HCT116 (cell line): ENCODE data around the gene FBXO42. TPM values are rescaled to one million over a fixed set of nuclear protein-coding genes. Genes with fewer than 3 reads are reported as not detected.

Experiments
- ATAC-seq: fragments of 200-7000 bp; cut with Tn5 transposase; 2 replicates; pipeline ENCODE4 v1.9.1; 2020; ENCODE audit warnings: mild to moderate bottlenecking, moderate library complexity
- BruUV-seq: library from RNA; stranded (reverse); fragments of 400-500 nt; replicated peaks from 2 replicates; lab custom pipeline; 2021; lab: Mats Ljungman, UMichigan
- CTCF ChIA-PET: fragments of 300-600 bp; sonication (Branson Sonifier 250); formaldehyde crosslinking; loops from one replicate; lab custom pipeline; 2021; ENCODE audit warnings: antibody characterized with exemption; lab: Charles Lee
- POLR2A ChIA-PET: fragments of 300-600, 350-600 bp; sonication (Branson Sonifier 250); formaldehyde crosslinking; loops from one replicate; lab custom pipeline; 2021; ENCODE audit warnings: antibody characterized with exemption; lab: Charles Lee
- RAD21 ChIA-PET, 2 experiments: fragments of 300-600 bp; sonication (Branson Sonifier 250); formaldehyde crosslinking; loops; one replicate each; lab custom pipeline; 2023; ENCODE audit warnings: low total read pairs in 2 of 2; ENCODE audit not compliant: uncharacterized antibody in 2 of 2, unreplicated experiment in 2 of 2, low non-redundant PET in 1 of 2; lab: Charles Lee
- DNase-seq: peaks from one replicate; pipeline ENCODE4 v3.0.0-alpha.2; 2010; ENCODE audit warnings: low read depth, low spot score
- H2AFZ ChIP-seq: fragments of 200-600 bp; shearing (Covaris generic), sonication (generic); 2 replicates; pipeline ENCODE4 v1.6.1; 2017; ENCODE audit warnings: low read depth, mixed run types, mixed read lengths, antibody characterized with exemption, low read length; ENCODE audit not compliant: poor library complexity, severe bottlenecking
- H3K27ac ChIP-seq: 2 replicates; pipeline ENCODE4 v1.5.1; 2012; ENCODE audit warnings: low read depth, low read length
- H3K27me3 ChIP-seq: fragments of 200-600 bp; sonication (generic); 2 replicates; pipeline ENCODE4 v1.6.1; 2016; ENCODE audit warnings: mixed run types, low read length, mixed read lengths; ENCODE audit not compliant: insufficient read depth
- H3K36me3 ChIP-seq, 2 experiments: fragments of 200-500 bp in 1 of 2; fragments of 200-600 bp in 1 of 2; sonication (Bioruptor generic) in 1 of 2; sonication (generic) in 1 of 2; 2 replicates each; pipeline versions ENCODE4 v1.5.1 to v1.6.1; 2014 to 2016; ENCODE audit warnings: low read length in 2 of 2, inconsistent platforms in 1 of 2, mixed read lengths in 1 of 2, mixed run types in 1 of 2; ENCODE audit not compliant: insufficient read depth in 2 of 2, control insufficient read depth in 1 of 2
- H3K4me1 ChIP-seq, 2 experiments: fragments of 200-600 bp in 1 of 2; sonication (generic) in 1 of 2; 2 replicates each; pipeline versions ENCODE4 v1.5.1 to v1.6.1; 2012 to 2017; ENCODE audit warnings: low read length in 2 of 2, inconsistent platforms in 1 of 2, mild to moderate bottlenecking in 1 of 2, mixed read lengths in 1 of 2, mixed run types in 1 of 2, moderate library complexity in 1 of 2; ENCODE audit not compliant: insufficient read depth in 2 of 2, control insufficient read depth in 1 of 2
- H3K4me2 ChIP-seq: fragments of 200-600 bp; sonication (generic); 2 replicates; pipeline ENCODE4 v1.6.1; 2017; ENCODE audit warnings: mixed run types, low read length, mixed read lengths
- H3K4me3 ChIP-seq, 2 experiments: fragments of 200-600 bp in 1 of 2; sonication (generic) in 1 of 2; replicated peaks in 1 of 2; 2 replicates each; pipeline ENCODE4 v1.5.1; 2011 to 2016; ENCODE audit warnings: low read length in 2 of 2, control low read depth in 1 of 2, low read depth in 1 of 2, mild to moderate bottlenecking in 1 of 2, mixed read lengths in 1 of 2, mixed run types in 1 of 2
- H3K79me2 ChIP-seq: fragments of 200-600 bp; sonication (generic); 2 replicates; pipeline ENCODE4 v1.6.1; 2017; ENCODE audit warnings: mild to moderate bottlenecking, mixed run types, low read length, moderate library complexity, mixed read lengths; ENCODE audit not compliant: insufficient read depth
- H3K9ac ChIP-seq: fragments of 200-600 bp; sonication (generic); 2 replicates; pipeline ENCODE4 v1.6.1; 2016; ENCODE audit warnings: low read length, mixed read lengths
- H3K9me2 ChIP-seq: fragments of 200-600 bp; sonication (generic), shearing (Covaris generic); 2 replicates; pipeline ENCODE4 v1.6.1; 2017; ENCODE audit warnings: mixed run types, mild to moderate bottlenecking, moderate library complexity; ENCODE audit not compliant: insufficient read depth
- H3K9me3 ChIP-seq, 2 experiments: fragments of 200-500 bp in 1 of 2; fragments of 200-600 bp in 1 of 2; sonication (Bioruptor generic) in 1 of 2; sonication (generic) in 1 of 2; 2 replicates each; pipeline ENCODE4 v1.6.1; 2014 to 2017; ENCODE audit warnings: low read length in 2 of 2, mixed read lengths in 2 of 2, inconsistent platforms in 1 of 2, low read depth in 1 of 2, mild to moderate bottlenecking in 1 of 2, mixed run types in 1 of 2, moderate library complexity in 1 of 2; ENCODE audit not compliant: control insufficient read depth in 1 of 2, insufficient read depth in 1 of 2
- H4K20me1 ChIP-seq: fragments of 200-600 bp; sonication (generic), shearing (Covaris generic); 2 replicates; pipeline ENCODE4 v1.6.1; 2017; ENCODE audit warnings: mixed run types, mild to moderate bottlenecking, moderate library complexity; ENCODE audit not compliant: insufficient read depth
- CBX3 ChIP-seq: IDR thresholded peaks from 2 replicates; pipeline ENCODE4 v1.6.1; 2012; ENCODE audit warnings: low read depth
- CEBPB ChIP-seq: IDR thresholded peaks from 2 replicates; pipeline ENCODE4 v1.6.1; 2012; ENCODE audit warnings: low read depth
- EGR1 ChIP-seq: IDR thresholded peaks from 2 replicates; pipeline ENCODE4 v1.6.1; 2012; ENCODE audit warnings: low read depth
- ELF1 ChIP-seq: IDR thresholded peaks from 2 replicates; pipeline ENCODE4 v1.6.1; 2012; ENCODE audit warnings: low read depth, borderline replicate concordance
- EZH2phosphoT487 ChIP-seq: fragments of 200-600 bp; IDR thresholded peaks from 2 replicates; pipeline ENCODE4 v1.6.1; 2018; ENCODE audit warnings: antibody characterized with exemption, borderline replicate concordance
- JUND ChIP-seq: IDR thresholded peaks from 2 replicates; pipeline ENCODE4 v1.6.1; 2012
- POLR2A ChIP-seq: IDR thresholded peaks from 2 replicates; pipeline ENCODE4 v1.7.0; 2011; ENCODE audit warnings: borderline replicate concordance; ENCODE audit not compliant: insufficient read depth, insufficient read length; ENCODE audit errors: extremely low read depth
- SIN3A ChIP-seq: IDR thresholded peaks from 2 replicates; pipeline ENCODE4 v1.6.1; 2012; ENCODE audit warnings: low read depth
- SP1 ChIP-seq: IDR thresholded peaks from 2 replicates; pipeline ENCODE4 v1.6.1; 2012; ENCODE audit warnings: low read depth
- TCF7L2 ChIP-seq: IDR thresholded peaks from 2 replicates; pipeline ENCODE4 v1.7.0; 2011; ENCODE audit warnings: borderline replicate concordance, inconsistent platforms; ENCODE audit not compliant: insufficient read depth, insufficient read length; ENCODE audit errors: extremely low read depth
- YY1 ChIP-seq: IDR thresholded peaks from 2 replicates; pipeline ENCODE4 v1.6.1; 2011; ENCODE audit warnings: low read length, low read depth, moderate library complexity, mild to moderate bottlenecking; ENCODE audit not compliant: insufficient replicate concordance; ENCODE audit errors: extremely low read depth
- ZFX ChIP-seq: fragments of 450-650 bp; IDR thresholded peaks from 2 replicates; pipeline ENCODE4 v1.6.1; 2017
- ZNF274 ChIP-seq: fragments of 200-500 bp; sonication (Bioruptor generic); IDR thresholded peaks from 2 replicates; pipeline ENCODE4 v1.6.1; 2014; ENCODE audit warnings: mild to moderate bottlenecking, low read depth, low read length, inconsistent platforms
- intact Hi-C: fragments of 100-400 bp; cut with micrococcal nuclease; formaldehyde crosslinking; loops from 2 replicates; pipeline ENCODE4 v1.10.0; 2022
- total RNA-seq: library from RNA; stranded (reverse); gene quantifications from one replicate; pipeline ENCODE4 v1.2.1, GENCODE V29; 2021; ENCODE audit not compliant: unreplicated experiment
- TF ChIP-seq, protein P1 (sequence below), 3 experiments: fragments of 200-600 bp in 1 of 3; sonication (generic) in 1 of 3; IDR thresholded peaks in 2 of 3; conservative IDR thresholded peaks in 1 of 3; 2 replicates each; pipeline ENCODE4 v1.5.1; 2012 to 2017; ENCODE audit warnings: low read depth in 2 of 3, low read length in 2 of 3, antibody characterized with exemption in 1 of 3, borderline replicate concordance in 1 of 3, control low read depth in 1 of 3, mild to moderate bottlenecking in 1 of 3, mixed read lengths in 1 of 3, mixed run types in 1 of 3, moderate library complexity in 1 of 3; ENCODE audit not compliant: insufficient read depth in 1 of 3

Gene FBXO42
- total RNA-seq, 1 experiment from 2014 or later = 20.6 TPM

DNA sequence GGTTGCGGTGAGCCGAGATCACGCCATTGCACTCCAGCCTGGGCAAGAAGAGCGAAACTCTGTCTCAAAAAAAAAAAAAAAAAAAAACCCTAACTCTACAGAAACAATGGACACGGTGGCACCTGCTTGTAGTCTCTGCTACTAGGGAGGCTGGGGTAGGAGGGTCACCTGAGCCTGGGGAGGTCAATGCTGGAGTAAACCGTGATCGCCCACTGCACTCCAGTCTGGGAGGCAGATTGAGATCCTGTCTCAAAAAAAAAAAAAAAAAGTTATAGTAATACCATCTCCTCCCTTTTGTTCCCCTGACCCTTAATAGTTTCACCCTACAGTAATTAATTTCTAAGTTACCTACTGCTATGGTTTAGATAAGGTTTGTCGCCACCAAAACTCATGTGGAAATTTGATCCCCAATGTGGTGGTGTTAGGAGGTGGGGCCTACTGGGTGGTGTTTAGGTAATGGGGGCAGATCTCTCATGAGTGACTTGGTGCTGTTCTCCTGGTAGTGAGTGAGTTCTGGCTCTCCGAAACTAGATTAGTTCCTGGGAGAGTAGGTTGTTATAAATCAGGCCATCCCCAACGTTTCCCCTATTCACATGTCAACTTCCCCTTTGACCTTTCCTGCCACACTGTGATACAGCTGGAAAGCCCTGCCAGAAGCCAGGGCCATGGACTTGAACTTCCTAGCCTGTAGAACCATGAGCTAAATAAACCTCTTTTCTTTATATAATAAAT lies 9.8 kb downstream of the FBXO42 start:
- H3K36me3 ChIP-seq = no peaks in the 10 kb centered on the region
- ChIA-PET CTCF (no interaction called here), RAD21 (no interaction called here), POLR2A (no interaction called here)
- ATAC-seq (no peak), DNase-seq (no peak)
- intact Hi-C loops = no loop called here
- no peak overlapping the region for H3K4me3 ChIP-seq
- H3K27me3 ChIP-seq = no peaks in the 10 kb centered on the region
- H4K20me1 ChIP-seq = no peaks in the 10 kb centered on the region
- H3K9me2 ChIP-seq = no peaks in the 10 kb centered on the region
- H3K27ac ChIP-seq = no peak overlapping the region
- H3K79me2 ChIP-seq = peaks cover 59% of the 10 kb centered on the region
- BruUV-seq = no TSS peak
- H2AFZ ChIP-seq = no peak overlapping the region
- no peak overlapping the region for H3K4me2 ChIP-seq
- no peak overlapping the region for H3K9ac ChIP-seq
- no peaks in the 10 kb centered on the region for H3K9me3 ChIP-seq
- no peak for TF ChIP-seq CEBPB
- no peak for TF ChIP-seq EGR1
- no peak for TF ChIP-seq POLR2A
- no peak for TF ChIP-seq YY1
- no peak for TF ChIP-seq ELF1
- TF ChIP-seq SIN3A = no peak
- TF ChIP-seq CBX3 = no peak
- TF ChIP-seq EZH2phosphoT487 = no peak
- no peak for TF ChIP-seq ZNF274
- no peak for TF ChIP-seq JUND
- no peak for TF ChIP-seq TCF7L2
- TF ChIP-seq ZFX = no peak
- TF ChIP-seq SP1 = no peak
- TF ChIP-seq, protein P1, sequence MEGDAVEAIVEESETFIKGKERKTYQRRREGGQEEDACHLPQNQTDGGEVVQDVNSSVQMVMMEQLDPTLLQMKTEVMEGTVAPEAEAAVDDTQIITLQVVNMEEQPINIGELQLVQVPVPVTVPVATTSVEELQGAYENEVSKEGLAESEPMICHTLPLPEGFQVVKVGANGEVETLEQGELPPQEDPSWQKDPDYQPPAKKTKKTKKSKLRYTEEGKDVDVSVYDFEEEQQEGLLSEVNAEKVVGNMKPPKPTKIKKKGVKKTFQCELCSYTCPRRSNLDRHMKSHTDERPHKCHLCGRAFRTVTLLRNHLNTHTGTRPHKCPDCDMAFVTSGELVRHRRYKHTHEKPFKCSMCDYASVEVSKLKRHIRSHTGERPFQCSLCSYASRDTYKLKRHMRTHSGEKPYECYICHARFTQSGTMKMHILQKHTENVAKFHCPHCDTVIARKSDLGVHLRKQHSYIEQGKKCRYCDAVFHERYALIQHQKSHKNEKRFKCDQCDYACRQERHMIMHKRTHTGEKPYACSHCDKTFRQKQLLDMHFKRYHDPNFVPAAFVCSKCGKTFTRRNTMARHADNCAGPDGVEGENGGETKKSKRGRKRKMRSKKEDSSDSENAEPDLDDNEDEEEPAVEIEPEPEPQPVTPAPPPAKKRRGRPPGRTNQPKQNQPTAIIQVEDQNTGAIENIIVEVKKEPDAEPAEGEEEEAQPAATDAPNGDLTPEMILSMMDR (IDR thresholded peaks at IDR 0.05 in 2 of 3, conservative IDR thresholded peaks at IDR 0.05 in 1 of 3; ENCODE audit: borderline replicate concordance in 1 of 3, insufficient read depth in 1 of 3, low read depth in 2 of 3, low read length in 2 of 3) = no peak
- TF ChIP-seq, all 23 proteins: peak for 0
- no peaks in the 10 kb centered on the region for H3K4me1 ChIP-seq
